Mesenchymal stem cell (in vitro differentiated cells and primary cell): ENCODE data around the gene CLDN1. TPM values are rescaled to one million over a fixed set of nuclear protein-coding genes. Genes with fewer than 3 reads are reported as not detected.

Experiments
- DNase-seq: peaks from one replicate; pipeline ENCODE4 v3.0.0-alpha.2; 2013
- H2AFZ ChIP-seq: one replicate; pipeline ENCODE4 v1.6.1; 2013; ENCODE audit warnings: low read depth, mild to moderate bottlenecking, control low read depth, inconsistent platforms, low read length, moderate library complexity
- H2AK5ac ChIP-seq: 2 replicates; pipeline ENCODE4 v1.6.1; 2013; ENCODE audit warnings: low read length, moderate library complexity, mild to moderate bottlenecking, inconsistent platforms; ENCODE audit not compliant: severe bottlenecking
- H2BK120ac ChIP-seq: one replicate; pipeline ENCODE4 v1.6.1; 2013; ENCODE audit warnings: low read depth, mild to moderate bottlenecking, inconsistent platforms, low read length, moderate library complexity
- H2BK12ac ChIP-seq, 2 experiments: one replicate each; pipeline ENCODE4 v1.6.1; 2013; ENCODE audit warnings: inconsistent platforms in 2 of 2, low read length in 2 of 2, mild to moderate bottlenecking in 2 of 2, moderate library complexity in 2 of 2, control low read depth in 1 of 2
- H2BK15ac ChIP-seq: one replicate; pipeline ENCODE4 v1.6.1; 2013; ENCODE audit warnings: mild to moderate bottlenecking, low read depth, inconsistent platforms; ENCODE audit not compliant: poor library complexity, severe bottlenecking
- H2BK5ac ChIP-seq: 2 replicates; pipeline ENCODE4 v1.6.1; 2013; ENCODE audit warnings: low read depth, mild to moderate bottlenecking, low read length, control low read depth, inconsistent platforms; ENCODE audit not compliant: poor library complexity, severe bottlenecking
- H3K14ac ChIP-seq, 2 experiments: one replicate each; pipeline ENCODE4 v1.6.1; 2013; ENCODE audit warnings: inconsistent platforms in 2 of 2, low read length in 2 of 2, control low read depth in 1 of 2, mild to moderate bottlenecking in 1 of 2, moderate library complexity in 1 of 2
- H3K18ac ChIP-seq, 2 experiments: one replicate each; pipeline ENCODE4 v1.6.1; 2013; ENCODE audit warnings: inconsistent platforms in 2 of 2, low read length in 2 of 2, control low read depth in 1 of 2, low read depth in 1 of 2, mild to moderate bottlenecking in 1 of 2
- H3K23ac ChIP-seq, 2 experiments: one replicate each; pipeline ENCODE4 v1.6.1; 2013; ENCODE audit warnings: inconsistent platforms in 2 of 2, low read length in 2 of 2, mild to moderate bottlenecking in 2 of 2, moderate library complexity in 2 of 2, control low read depth in 1 of 2
- H3K27ac ChIP-seq: 2 replicates; pipeline ENCODE4 v1.5.1; 2013; ENCODE audit warnings: mild to moderate bottlenecking, moderate library complexity, low read length, control low read depth, inconsistent platforms; ENCODE audit not compliant: poor library complexity, severe bottlenecking
- H3K27me3 ChIP-seq, 2 experiments: 2 replicates each; pipeline versions ENCODE4 v1.6.1 to v1.7.0; 2013; ENCODE audit warnings: low read length in 2 of 2, mild to moderate bottlenecking in 2 of 2, moderate library complexity in 2 of 2, control low read depth in 1 of 2, inconsistent platforms in 1 of 2; ENCODE audit not compliant: control insufficient read depth in 1 of 2, insufficient read depth in 1 of 2
- H3K36me3 ChIP-seq, 2 experiments: 2 replicates each; pipeline versions ENCODE4 v1.6.1 to v1.7.0; 2013; ENCODE audit warnings: low read length in 2 of 2, control low read depth in 1 of 2, inconsistent platforms in 1 of 2, low read depth in 1 of 2, mild to moderate bottlenecking in 1 of 2; ENCODE audit not compliant: insufficient read depth in 2 of 2, control insufficient read depth in 1 of 2
- H3K4ac ChIP-seq, 2 experiments: one replicate each; pipeline ENCODE4 v1.6.1; 2013; ENCODE audit warnings: inconsistent platforms in 2 of 2, low read length in 2 of 2, mild to moderate bottlenecking in 2 of 2, moderate library complexity in 2 of 2, control low read depth in 1 of 2, low read depth in 1 of 2
- H3K4me1 ChIP-seq: 2 replicates; pipeline ENCODE4 v1.6.1; 2013; ENCODE audit warnings: low read depth, low read length, control low read depth; ENCODE audit not compliant: control insufficient read depth, insufficient read depth
- H3K4me2 ChIP-seq: 2 replicates; pipeline ENCODE4 v1.6.1; 2013; ENCODE audit warnings: low read length, mild to moderate bottlenecking, inconsistent platforms; ENCODE audit not compliant: poor library complexity, severe bottlenecking
- H3K4me3 ChIP-seq, 2 experiments: 2 replicates each; pipeline versions ENCODE4 v1.5.1 to v1.7.0; 2013; ENCODE audit warnings: low read length in 2 of 2, mild to moderate bottlenecking in 2 of 2, control low read depth in 1 of 2, low read depth in 1 of 2; ENCODE audit not compliant: insufficient read depth in 1 of 2
- H3K79me1 ChIP-seq: replicated peaks from 2 replicates; pipeline ENCODE4 v1.6.1; 2013; ENCODE audit warnings: mild to moderate bottlenecking, control low read depth, low read length, inconsistent platforms; ENCODE audit not compliant: poor library complexity, severe bottlenecking
- H3K9ac ChIP-seq: 2 replicates; pipeline ENCODE4 v1.7.0; 2013; ENCODE audit warnings: mild to moderate bottlenecking, low read length, moderate library complexity
- H3K9me3 ChIP-seq: 2 replicates; pipeline ENCODE4 v1.7.0; 2013; ENCODE audit warnings: mild to moderate bottlenecking, low read length; ENCODE audit not compliant: control insufficient read depth
- H4K8ac ChIP-seq: one replicate; pipeline ENCODE4 v1.6.1; 2013; ENCODE audit warnings: inconsistent platforms, mild to moderate bottlenecking, low read length, moderate library complexity
- H4K91ac ChIP-seq: one replicate; pipeline ENCODE4 v1.6.1; 2013; ENCODE audit warnings: mild to moderate bottlenecking, low read length, inconsistent platforms
- WGBS: methylation state at CpG from one replicate; pipeline ENCODE4 v1.1.7; 2013; ENCODE audit warnings: mixed read lengths; 5-methylcytosine and 5-hydroxymethylcytosine counted together
- polyA plus RNA-seq, 2 experiments: library from polyadenylated mRNA; stranded (reverse); fragments of 200-250 nt; gene quantifications; one replicate each; pipeline ENCODE4 v1.2.3, GENCODE V29; 2013

Gene CLDN1, protein sequence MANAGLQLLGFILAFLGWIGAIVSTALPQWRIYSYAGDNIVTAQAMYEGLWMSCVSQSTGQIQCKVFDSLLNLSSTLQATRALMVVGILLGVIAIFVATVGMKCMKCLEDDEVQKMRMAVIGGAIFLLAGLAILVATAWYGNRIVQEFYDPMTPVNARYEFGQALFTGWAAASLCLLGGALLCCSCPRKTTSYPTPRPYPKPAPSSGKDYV
- polyA plus RNA-seq (2013, experiment 1 of 2) = 13.4 TPM
- 14.1 TPM for polyA plus RNA-seq (2013, experiment 2 of 2)

- H3K4ac ChIP-seq = no peak within 1 kb of the TSS
- H2AFZ ChIP-seq = peak within 1 kb of the TSS; percentile 65
- peak within 1 kb of the TSS; percentile 46 for H2BK5ac ChIP-seq
- H2BK12ac ChIP-seq = peak within 1 kb of the TSS; percentile 3 to 81
- H3K79me1 ChIP-seq = peaks cover 2% of the 10 kb centered on the region
- H2BK15ac ChIP-seq = peak within 1 kb of the TSS; percentile 71
- H3K18ac ChIP-seq = peak within 1 kb of the TSS in 1 of 2 experiments; percentile 61
- no peaks in the 10 kb centered on the region for H3K36me3 ChIP-seq
- H3K27me3 ChIP-seq = peaks cover 0 to 6% of the 10 kb centered on the region in 2 experiments
- H4K91ac ChIP-seq = no peak within 1 kb of the TSS
- DNase-seq = peak; percentile 80
- H3K23ac ChIP-seq = peak within 1 kb of the TSS in 1 of 2 experiments; percentile 98
- H4K8ac ChIP-seq = peak within 1 kb of the TSS; percentile 69
- no peak within 1 kb of the TSS for H2BK120ac ChIP-seq
- H3K4me1 ChIP-seq = peaks cover 7% of the 10 kb centered on the region
- peak within 1 kb of the TSS; percentile 71 for H3K4me2 ChIP-seq
- peak within 1 kb of the TSS; percentile 65 for H3K9ac ChIP-seq
- peak within 1 kb of the TSS; percentile 72 to 75 for H3K4me3 ChIP-seq
- no peaks in the 10 kb centered on the region for H3K9me3 ChIP-seq
- H3K14ac ChIP-seq = no peak within 1 kb of the TSS
- peak within 1 kb of the TSS; percentile 70 for H3K27ac ChIP-seq
- 1% methylated on average over 62 of the region's 64 CpGs for WGBS
- H2AK5ac ChIP-seq = no peak within 1 kb of the TSS
Measured at GRCh38 chr3:190321789-190322603, at the start of gene CLDN1. Gene CLDN1, minus strand, starts transcription at chr3:190322446. Its CDS starts 240 bp downstream, at chr3:190322206.

GRCh38 chr3:190371152-190371551 lies 48.9 kb upstream of the CLDN1 start:
- no peak overlapping the region for H4K91ac ChIP-seq
- no peak overlapping the region for H3K4ac ChIP-seq
- H2BK12ac ChIP-seq = no peak overlapping the region
- no peak overlapping the region for H3K4me2 ChIP-seq
- H3K4me3 ChIP-seq = no peak overlapping the region
- H3K23ac ChIP-seq = no peak overlapping the region
- H3K14ac ChIP-seq = no peak overlapping the region
- H3K9me3 ChIP-seq = no peaks in the 10 kb centered on the region
- no peaks in the 10 kb centered on the region for H3K79me1 ChIP-seq
- no peak overlapping the region for H2BK5ac ChIP-seq
- H2BK120ac ChIP-seq = no peak overlapping the region
- H3K36me3 ChIP-seq = no peaks in the 10 kb centered on the region
- no peak overlapping the region for H3K18ac ChIP-seq
- H3K4me1 ChIP-seq = no peaks in the 10 kb centered on the region
- WGBS = 0% methylated on average over 1 of the region's 2 CpGs
- no peak overlapping the region for H2AFZ ChIP-seq
- no peaks in the 10 kb centered on the region for H3K27me3 ChIP-seq
- no peak overlapping the region for H2AK5ac ChIP-seq
- H3K27ac ChIP-seq = no peak overlapping the region
- H2BK15ac ChIP-seq = no peak overlapping the region
- DNase-seq = no peak
- H4K8ac ChIP-seq = no peak overlapping the region
- H3K9ac ChIP-seq = no peak overlapping the region

DNA sequence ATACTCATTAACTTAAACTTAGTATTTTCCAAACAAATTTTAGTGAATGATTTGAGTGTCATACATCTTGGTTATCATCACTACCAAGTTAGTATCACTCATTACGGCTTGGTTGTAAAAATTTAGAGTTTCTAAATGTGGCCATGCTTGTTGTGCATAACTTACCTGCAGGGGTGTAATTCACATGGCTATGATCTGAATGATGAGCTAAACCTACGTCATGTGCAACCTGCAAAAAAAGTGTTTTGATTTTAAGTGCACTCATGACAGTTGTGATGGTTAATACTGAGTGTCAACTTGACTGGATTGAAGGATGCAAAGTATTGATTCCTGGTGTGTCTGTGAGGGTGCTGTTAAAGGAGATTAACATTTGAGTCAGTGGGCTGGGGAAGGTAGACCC lies 48.1 kb upstream of the CLDN1 start:
- 97% methylated on average over 2 of the region's 2 CpGs for WGBS
- no peak overlapping the region for H2BK5ac ChIP-seq
- no peak overlapping the region for H4K91ac ChIP-seq
- H3K23ac ChIP-seq = no peak overlapping the region
- H3K27me3 ChIP-seq = no peaks in the 10 kb centered on the region
- H3K14ac ChIP-seq = no peak overlapping the region
- H4K8ac ChIP-seq = no peak overlapping the region
- H2BK12ac ChIP-seq = no peak overlapping the region
- no peaks in the 10 kb centered on the region for H3K79me1 ChIP-seq
- H2BK15ac ChIP-seq = no peak overlapping the region
- no peak overlapping the region for H3K4me3 ChIP-seq
- H2AK5ac ChIP-seq = no peak overlapping the region
- no peak overlapping the region for H2AFZ ChIP-seq
- no peak for DNase-seq
- H3K4me2 ChIP-seq = no peak overlapping the region
- no peak overlapping the region for H3K9ac ChIP-seq
- H3K9me3 ChIP-seq = no peaks in the 10 kb centered on the region
- H3K4me1 ChIP-seq = no peaks in the 10 kb centered on the region
- no peak overlapping the region for H3K27ac ChIP-seq
- H2BK120ac ChIP-seq = no peak overlapping the region
- no peaks in the 10 kb centered on the region for H3K36me3 ChIP-seq
- H3K18ac ChIP-seq = no peak overlapping the region
- no peak overlapping the region for H3K4ac ChIP-seq

DNA sequence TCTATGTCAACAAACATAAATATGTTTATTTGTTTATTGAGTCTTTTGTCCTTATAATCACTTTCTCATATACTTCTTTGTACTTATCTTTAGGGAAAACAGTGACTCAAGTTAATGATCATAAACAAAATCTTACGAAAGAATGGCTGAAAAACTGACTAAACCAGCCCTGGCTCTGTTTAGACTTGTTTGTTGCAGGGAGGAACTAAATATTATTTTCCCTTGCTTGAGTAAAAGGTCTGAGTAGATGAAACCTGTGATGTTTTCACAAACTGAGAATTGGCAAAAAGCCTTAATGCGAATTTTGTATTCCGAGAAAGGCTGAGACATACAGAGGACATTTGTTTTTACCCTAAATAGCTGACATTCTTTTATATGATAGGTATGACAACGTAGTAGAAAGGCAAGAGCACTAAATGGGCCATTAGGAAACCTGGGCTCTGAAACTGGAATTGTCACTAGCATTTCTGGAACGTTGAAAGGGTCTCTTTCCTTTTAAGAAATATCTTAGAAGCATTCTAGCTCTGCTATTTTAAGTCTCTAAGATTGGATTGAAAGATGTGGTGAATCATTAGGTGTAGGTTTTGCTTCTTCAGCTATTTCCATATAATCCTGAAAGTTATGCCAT lies 47.5 kb upstream of the CLDN1 start:
- Histone ChIP-seq H3K4me1 (no peaks in the 10 kb centered on the region), H3K4ac (no peak overlapping the region), H2BK15ac (no peak overlapping the region), H2AK5ac (no peak overlapping the region), H2AFZ (no peak overlapping the region), H3K4me2 (no peak overlapping the region), H4K91ac (no peak overlapping the region), H3K27me3 (no peaks in the 10 kb centered on the region), H3K9me3 (no peaks in the 10 kb centered on the region), H3K18ac (no peak overlapping the region), H3K27ac (no peak overlapping the region), H3K9ac (no peak overlapping the region), H3K23ac (no peak overlapping the region), H2BK120ac (no peak overlapping the region), H3K36me3 (no peaks in the 10 kb centered on the region), H2BK5ac (no peak overlapping the region), H2BK12ac (no peak overlapping the region), H3K4me3 (no peak overlapping the region), H3K79me1 (no peaks in the 10 kb centered on the region), H3K14ac (no peak overlapping the region), H4K8ac (no peak overlapping the region)
- WGBS = 75% methylated on average over 4 of the region's 5 CpGs
- peak; percentile 65 for DNase-seq
